Measurements from ENCODE around the gene ZNF837.
"Not testable (repeated sequence)": the region's sequence is repeated elsewhere in the genome, so short reads cannot be mapped to it uniquely, and the experiment has no call there.

ZNF837 gene

DNA sequence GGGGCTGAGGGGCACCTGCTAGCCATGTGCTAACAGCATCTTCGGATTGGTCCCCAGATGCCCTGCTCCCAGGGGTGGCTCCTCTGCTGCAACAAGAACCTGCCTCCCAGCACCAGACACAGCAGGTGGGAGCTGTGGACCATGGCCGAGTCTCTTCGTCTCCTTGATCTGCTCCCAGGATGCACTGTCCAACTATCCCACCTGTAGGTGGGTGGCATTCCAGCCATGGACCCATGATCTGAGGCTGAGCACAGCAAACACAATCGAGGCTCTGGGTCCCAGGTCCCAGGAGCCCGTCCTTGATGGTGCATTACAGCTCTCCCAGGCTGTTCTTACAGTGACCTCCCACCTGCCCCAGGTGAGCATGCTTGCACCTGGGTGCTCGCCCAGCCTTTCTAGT is 1.6 kb downstream of the ZNF837 start:
- H3K27ac ChIP-seq = peak overlapping the region; percentile 91
- TF ChIP-seq, protein P1, sequence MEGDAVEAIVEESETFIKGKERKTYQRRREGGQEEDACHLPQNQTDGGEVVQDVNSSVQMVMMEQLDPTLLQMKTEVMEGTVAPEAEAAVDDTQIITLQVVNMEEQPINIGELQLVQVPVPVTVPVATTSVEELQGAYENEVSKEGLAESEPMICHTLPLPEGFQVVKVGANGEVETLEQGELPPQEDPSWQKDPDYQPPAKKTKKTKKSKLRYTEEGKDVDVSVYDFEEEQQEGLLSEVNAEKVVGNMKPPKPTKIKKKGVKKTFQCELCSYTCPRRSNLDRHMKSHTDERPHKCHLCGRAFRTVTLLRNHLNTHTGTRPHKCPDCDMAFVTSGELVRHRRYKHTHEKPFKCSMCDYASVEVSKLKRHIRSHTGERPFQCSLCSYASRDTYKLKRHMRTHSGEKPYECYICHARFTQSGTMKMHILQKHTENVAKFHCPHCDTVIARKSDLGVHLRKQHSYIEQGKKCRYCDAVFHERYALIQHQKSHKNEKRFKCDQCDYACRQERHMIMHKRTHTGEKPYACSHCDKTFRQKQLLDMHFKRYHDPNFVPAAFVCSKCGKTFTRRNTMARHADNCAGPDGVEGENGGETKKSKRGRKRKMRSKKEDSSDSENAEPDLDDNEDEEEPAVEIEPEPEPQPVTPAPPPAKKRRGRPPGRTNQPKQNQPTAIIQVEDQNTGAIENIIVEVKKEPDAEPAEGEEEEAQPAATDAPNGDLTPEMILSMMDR (conservative IDR thresholded peaks at IDR 0.05) = no peak

DNA sequence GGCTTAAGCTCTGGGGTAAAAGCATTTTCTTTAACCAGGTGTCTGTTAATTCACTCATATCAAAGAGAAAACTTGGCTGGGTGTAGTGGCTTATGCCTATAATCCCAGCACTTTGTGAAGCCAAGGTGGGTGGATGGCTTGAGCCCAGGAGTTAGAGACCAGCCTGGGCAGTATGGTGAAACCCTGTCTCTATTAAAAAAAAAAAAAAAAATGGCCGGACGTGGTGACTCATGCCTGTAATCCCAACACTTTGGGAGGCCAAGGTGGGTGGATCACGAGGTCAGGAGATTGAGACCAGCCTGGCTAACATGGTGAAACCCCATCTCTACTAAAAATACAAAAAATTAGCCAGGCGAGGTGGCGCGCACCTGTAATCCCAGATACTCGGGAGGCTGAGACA is 4.1 kb downstream of the ZNF837 start:
- not testable (repeated sequence) for H3K27ac ChIP-seq

DNA sequence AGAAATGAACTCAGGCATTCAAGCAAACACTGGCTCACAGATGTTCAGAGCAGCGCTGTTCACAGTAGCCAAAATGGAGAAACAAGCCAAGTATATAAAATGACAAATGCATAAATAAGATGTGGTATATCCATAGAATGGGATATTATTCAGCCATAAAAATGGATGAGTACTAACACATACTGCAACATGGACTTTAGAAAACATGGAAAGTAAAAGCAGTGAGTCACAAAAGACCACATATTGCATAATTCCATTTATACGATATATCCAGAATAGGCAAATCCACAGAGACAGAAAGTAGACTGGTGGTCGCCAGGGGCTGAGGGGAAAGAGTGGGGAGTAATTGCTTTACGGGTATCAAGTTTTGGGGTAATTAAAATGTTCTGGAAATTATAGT is 6.6 kb downstream of the ZNF837 start:
- H3K27ac ChIP-seq = no peak overlapping the region
- TF ChIP-seq, protein P1 (conservative IDR thresholded peaks at IDR 0.05) = no peak

- peak overlapping the region; percentile 21 for H3K27ac ChIP-seq
- TF ChIP-seq, protein P1 (conservative IDR thresholded peaks at IDR 0.05) = peak; percentile 58
Observed at GRCh38 chr19:58372311-58373133, 8.3 kb downstream of the ZNF837 start.

- TF ChIP-seq, protein P1 (conservative IDR thresholded peaks at IDR 0.05) = no peak
- no peak overlapping the region for H3K27ac ChIP-seq
Observed at GRCh38 chr19:58368561-58369360, 12.1 kb downstream of the ZNF837 start.

DNA sequence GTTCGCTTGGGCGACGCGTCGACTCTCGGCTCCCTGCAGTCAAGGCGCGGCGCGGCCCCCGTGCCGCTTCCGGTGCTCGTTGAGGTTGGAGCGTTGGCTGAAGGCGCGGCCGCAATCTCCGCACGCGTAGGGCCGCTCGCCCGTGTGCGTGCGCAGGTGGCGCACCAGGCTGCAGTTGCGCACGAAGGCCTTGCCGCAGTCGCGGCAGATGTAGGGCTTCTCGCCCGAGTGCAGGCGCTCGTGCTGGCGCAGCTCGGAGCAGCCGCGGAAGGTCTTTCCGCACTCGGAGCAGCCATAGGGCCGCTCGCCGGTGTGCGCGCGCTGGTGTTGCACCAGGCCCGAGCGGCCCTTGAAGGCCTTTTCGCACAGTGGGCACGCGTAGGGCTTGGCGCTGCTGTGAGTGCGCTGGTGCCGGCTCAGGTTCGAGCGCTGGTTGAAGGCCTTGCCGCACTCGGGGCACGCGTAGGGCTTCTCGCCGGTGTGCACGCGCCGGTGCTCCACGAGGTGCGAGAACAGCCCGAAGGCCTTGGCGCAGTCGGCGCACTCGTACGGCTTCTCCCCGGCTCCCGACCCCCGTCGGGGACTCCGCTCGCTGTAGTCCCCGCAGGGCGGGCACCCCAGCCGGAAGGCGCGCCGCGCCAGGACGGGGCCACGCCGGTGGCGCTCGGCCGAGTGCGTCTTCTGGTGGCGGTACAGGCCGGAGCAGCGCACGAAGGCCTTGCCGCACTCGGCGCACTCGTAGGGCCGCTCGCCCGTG is 13.0 kb downstream of the ZNF837 start:
- TF ChIP-seq, protein P1 (conservative IDR thresholded peaks at IDR 0.05) = no peak

DNA sequence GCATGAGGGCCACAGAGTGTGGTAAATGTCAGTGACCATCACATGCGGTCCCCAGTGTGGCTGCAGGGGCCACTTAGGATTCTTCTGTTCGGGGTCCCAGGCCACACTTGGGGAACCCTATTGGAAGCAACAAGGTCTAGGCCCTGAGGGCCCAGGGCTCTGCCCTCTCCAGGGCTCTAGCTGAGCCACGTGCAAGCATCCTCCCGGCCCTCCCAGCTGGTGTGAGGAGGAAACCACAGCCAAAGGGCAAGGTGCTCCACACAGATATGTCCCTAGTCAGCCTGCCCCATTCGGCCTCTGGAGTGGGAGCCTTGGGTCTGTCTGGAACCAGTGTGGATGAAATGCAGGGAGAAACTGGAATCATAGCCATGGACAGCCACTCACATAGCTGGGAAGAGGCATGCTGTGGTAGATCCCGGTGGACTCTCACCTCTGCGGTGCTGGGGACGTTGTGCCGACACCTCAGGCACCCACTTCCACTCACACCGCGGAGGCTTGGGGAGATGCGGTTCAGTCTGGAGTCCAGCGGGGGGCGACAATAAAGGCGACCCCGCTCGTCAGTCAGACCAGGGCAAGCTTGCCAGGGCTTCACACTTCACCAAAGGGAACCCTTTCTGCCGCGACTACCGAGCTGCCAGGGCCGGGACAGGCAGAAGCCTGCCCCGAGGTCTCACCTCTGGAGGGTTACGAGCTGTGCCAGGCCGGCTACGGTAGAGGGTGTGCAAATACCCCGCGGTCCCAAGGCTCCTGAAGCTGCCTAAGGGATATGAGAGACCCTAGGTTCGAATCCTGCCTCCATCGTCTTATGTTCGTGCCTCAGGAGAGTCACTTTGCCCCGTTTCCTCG is 14.0 kb downstream of the ZNF837 start:
- TF ChIP-seq, protein P1 (conservative IDR thresholded peaks at IDR 0.05) = no peak
- no peak overlapping the region for H3K27ac ChIP-seq

More for the DNA sequence above, 13.0 kb downstream of the ZNF837 start:
- no peak overlapping the region for H3K27ac ChIP-seq

Data from VCaP (cell line).